ENCODE results near the gene EVX1.

EVX1 gene

GRCh38 chr7:27205325-27206280 is 37.0 kb upstream of the EVX1 start:
- no peak for DNase-seq (ENCODE audit: low spot score)

- no peak for DNase-seq (ENCODE audit: low spot score)
These were observed 35.1 kb upstream of the EVX1 start for GRCh38 chr7:27207348-27207985.

DNA sequence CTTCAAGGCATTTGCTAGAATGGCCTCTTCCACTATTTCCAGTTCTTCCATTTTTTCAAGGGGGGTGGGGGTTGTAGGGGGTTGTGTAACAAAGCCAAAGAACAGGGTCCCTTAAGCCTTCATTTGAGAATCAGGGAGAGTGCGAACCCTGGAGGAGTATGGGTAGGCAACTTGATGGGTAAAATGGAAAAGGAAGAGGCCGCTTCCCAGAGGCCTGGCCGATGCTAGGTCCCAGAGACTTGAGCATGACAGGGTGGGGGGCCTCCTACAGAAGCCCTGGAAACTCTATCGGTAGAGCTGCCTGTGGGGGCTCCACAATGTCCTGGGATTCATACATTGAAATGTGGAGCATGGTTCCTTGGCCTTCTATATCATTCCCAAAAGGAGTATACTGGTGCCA is 33.6 kb upstream of the EVX1 start:
- no peak for DNase-seq (ENCODE audit: low spot score)

DNA sequence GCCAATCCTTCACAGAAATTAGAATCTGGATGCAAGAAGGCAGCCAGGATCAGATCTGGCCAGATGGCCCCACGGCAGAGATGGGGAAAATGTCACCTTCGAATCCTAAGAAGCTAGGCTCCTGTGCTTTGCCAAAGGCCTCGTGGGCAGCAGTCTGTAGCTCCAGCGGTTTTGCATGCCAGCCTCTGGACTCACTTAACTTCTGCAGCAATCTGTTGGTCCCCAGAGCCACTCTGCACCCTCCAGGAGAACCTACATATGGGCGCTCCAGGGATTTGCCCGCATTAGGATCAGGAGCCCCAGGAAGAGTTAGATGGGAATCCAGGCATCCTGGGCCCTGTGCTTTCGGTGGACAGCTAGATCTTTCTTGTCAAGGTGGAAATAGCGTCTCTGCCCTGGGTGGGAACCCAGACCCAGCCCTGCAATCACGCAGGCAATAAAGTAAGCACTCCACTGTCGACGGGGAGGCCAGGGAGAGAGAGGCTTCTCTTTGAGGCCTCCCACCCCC is 32.6 kb upstream of the EVX1 start:
- no peak for DNase-seq (ENCODE audit: low spot score)

GRCh38 chr7:27210441-27211083 is 32.0 kb upstream of the EVX1 start:
- peak; percentile 30 for DNase-seq (ENCODE audit: low spot score)

GRCh38 chr7:27211084-27211446 is 31.5 kb upstream of the EVX1 start:
- DNase-seq (ENCODE audit: low spot score), result no peak

GRCh38 chr7:27211764-27212204 is 30.8 kb upstream of the EVX1 start:
- DNase-seq (ENCODE audit: low spot score), result no peak

- DNase-seq (ENCODE audit: low spot score), result no peak
These were observed 29.8 kb upstream of the EVX1 start for GRCh38 chr7:27212497-27213432.

GRCh38 chr7:27213433-27214238 is 29.0 kb upstream of the EVX1 start:
- no peak for DNase-seq (ENCODE audit: low spot score)

DNA sequence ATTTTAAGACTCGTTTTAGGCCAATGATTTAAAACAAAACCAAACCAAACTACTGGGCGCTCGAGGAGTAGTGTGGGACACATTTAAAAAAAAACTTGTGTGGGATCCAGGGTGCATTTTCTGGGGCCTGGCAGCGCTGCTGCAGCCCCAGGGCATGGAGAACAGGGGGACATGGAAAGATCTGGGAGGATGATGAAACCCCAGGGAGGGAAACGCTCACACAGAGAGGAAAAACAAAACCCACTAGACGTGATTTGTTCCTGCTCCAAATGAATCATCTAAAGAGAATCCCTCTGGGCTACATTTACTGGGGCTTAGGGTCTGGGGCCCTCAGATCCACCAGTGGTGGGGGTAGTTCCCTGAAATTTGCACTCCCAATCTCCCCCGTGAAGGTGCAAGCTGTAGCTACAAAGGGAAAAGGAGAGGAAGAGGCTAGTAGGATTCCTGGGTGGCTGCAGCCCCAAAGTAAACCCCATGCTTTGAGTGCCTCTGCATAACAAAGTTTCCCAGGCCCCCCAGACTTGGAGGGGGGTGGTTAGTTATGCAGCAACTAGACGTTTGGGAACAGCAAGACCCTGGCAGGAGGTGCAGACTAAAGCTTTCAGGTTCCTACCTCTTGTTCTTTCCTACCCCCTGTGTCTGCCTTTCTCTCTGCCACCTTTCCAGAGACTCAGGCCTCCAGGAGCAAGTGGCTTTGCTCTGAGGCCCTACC is 28.2 kb upstream of the EVX1 start:
- no peak for DNase-seq (ENCODE audit: low spot score)

DNA sequence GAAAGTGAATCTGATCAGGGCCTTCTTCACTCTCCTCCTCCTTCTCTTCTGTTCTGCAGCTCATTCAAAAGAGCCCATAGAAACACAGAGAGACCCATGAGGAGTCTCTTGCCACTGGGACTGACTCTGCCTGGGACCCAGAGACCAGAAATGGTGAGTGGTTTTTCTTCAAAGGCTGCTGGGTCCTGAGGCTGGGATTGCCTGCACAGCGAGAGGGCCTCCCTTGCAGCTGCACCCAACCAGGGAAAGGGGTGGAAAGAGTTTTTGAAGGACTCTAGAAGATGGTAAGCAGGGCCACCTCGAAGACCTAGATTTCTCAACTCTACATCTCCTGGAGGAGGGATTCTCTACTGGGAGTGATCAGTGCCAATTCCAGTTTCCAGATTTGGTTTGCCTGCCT is 27.2 kb upstream of the EVX1 start:
- no peak for DNase-seq (ENCODE audit: low spot score)

GRCh38 chr7:27217951-27218350 is 24.7 kb upstream of the EVX1 start:
- no peak for DNase-seq (ENCODE audit: low spot score)

- no peak for DNase-seq (ENCODE audit: low spot score)
These were observed 22.8 kb upstream of the EVX1 start for GRCh38 chr7:27219821-27220220.

GRCh38 chr7:27220440-27220955 is 22.1 kb upstream of the EVX1 start:
- no peak for DNase-seq (ENCODE audit: low spot score)

DNA sequence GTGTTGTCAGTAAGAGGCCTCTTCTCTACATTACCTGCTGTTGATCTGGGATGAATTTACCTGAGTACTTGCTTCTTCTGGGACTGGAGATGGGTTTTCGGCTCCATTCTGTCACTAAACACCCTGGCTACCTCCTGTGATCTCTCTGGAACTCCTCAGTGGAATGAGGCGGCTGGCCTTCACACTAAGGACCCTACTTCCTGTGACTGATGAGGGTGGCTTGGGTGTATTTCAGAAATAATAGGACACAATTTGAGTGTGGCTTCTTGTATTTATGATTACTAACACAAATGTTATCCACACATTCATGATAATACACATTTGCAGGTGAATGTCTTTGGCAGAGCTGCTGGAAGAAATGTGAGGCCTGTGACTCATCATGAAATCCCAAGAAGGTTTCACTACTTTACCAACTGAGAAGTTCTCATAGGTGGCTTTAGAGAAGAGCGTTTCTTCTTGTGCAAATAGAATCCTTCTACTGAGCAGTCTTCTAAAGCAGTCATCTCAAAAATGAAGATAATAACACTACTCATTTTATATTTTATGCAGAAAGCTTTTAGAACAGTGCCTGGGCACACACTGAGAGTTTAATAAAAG is 21.3 kb upstream of the EVX1 start:
- peak; percentile 31 for DNase-seq (ENCODE audit: low spot score)

DNA sequence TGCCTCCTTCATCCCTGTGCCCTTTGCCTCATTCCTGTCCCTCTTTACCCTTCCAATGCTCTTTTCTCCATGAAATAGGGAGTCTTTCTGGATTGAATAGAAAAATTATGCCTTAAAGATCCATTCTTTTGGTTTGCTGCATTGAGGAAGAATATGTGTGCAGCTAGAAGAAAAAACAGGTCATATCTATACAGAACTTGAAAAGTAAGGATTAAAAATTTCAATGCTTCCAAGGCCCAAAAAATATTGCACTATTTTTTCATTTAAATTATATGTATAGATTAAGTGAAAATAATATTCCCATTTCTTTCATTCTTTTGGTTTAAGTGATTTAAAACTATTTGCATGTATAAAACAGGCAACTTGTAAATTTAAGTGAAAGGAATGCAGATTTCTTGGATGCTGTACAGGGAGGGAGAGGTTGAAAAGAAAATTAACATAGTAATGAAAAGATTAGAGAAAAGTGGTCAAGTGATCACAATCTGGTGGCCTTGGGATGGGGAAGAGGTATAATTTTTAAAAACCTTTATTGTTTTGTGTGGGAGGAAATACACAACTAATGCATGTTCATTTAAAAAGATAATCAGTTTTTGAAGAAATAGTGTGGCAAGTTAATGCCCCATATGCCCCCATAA is 18.5 kb upstream of the EVX1 start:
- no peak for DNase-seq (ENCODE audit: low spot score)

GRCh38 chr7:27224983-27225934 is 17.3 kb upstream of the EVX1 start:
- DNase-seq (ENCODE audit: low spot score), result no peak

- no peak for DNase-seq (ENCODE audit: low spot score)
These were observed 13.2 kb upstream of the EVX1 start for GRCh38 chr7:27229448-27229847.

Data from activated CD4-positive, alpha-beta T cell treated with anti-CD3 and anti-CD28 coated beads, Interleukin-2, Interleukin-4, amounts not matched to agents 100 ng/mL and 50 ng/mL, durations not matched to agents 16 hours and 8 hours (primary cell).